Measurements from ENCODE around the gene BAG5. TPM values are rescaled to one million over a fixed set of nuclear protein-coding genes. Genes with fewer than 3 reads are reported as not detected.
A peak's percentile ranks its signal among the peaks of the same experiment; 100 is the strongest.

BAG5 gene
- total and polyA plus RNA-seq, 2 donors (not counting 1 experiment from before 2014, with no cell fraction given): 7.4 to 31.6 TPM

DNA sequence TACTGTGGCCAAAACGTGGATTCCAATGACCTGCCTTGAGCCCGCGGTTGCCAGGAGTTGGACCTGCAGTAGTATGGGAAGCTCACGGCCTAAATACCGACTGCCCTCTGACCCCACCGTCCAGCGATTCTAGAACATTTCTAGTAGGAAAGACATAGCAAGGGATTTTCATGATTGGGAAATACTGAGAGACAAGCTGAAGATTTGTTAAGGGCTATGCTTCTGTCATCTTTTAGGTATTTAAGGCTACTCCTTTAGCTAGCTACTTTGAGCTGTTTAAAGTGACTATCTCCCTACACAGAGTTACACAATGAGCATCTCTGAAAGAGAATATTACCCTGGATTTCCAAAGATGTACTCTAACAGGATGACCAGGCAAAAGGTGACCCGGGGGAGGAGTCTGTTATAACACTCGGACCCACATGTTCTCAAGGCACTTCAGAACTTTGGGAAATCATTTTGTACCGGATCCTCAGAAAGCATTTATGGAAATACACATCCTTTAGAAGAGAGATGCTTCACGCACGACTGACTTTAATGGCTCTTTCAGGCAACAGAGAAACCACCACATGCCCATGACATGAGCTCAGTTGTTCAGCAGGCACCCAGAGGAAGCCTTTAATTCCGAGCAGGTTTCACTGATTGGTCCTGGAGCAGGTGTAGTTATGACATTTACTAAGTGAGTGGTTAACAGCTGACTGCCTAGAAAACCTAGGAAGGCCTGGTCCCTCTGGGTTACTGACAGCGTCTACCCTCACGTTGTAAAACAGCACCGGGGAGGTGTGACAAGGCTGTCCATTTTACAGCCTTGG lies 4.2 kb downstream of the BAG5 start:
- TF ChIP-seq EZH2 (IDR thresholded peaks at IDR 0.05; ENCODE audit: borderline replicate concordance, insufficient read depth, low read depth, low read length, poor library complexity, severe bottlenecking): no peak
- TF ChIP-seq, protein P1, sequence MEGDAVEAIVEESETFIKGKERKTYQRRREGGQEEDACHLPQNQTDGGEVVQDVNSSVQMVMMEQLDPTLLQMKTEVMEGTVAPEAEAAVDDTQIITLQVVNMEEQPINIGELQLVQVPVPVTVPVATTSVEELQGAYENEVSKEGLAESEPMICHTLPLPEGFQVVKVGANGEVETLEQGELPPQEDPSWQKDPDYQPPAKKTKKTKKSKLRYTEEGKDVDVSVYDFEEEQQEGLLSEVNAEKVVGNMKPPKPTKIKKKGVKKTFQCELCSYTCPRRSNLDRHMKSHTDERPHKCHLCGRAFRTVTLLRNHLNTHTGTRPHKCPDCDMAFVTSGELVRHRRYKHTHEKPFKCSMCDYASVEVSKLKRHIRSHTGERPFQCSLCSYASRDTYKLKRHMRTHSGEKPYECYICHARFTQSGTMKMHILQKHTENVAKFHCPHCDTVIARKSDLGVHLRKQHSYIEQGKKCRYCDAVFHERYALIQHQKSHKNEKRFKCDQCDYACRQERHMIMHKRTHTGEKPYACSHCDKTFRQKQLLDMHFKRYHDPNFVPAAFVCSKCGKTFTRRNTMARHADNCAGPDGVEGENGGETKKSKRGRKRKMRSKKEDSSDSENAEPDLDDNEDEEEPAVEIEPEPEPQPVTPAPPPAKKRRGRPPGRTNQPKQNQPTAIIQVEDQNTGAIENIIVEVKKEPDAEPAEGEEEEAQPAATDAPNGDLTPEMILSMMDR (IDR thresholded peaks at IDR 0.05): no peak
- H3K36me3 ChIP-seq (replicated peaks in 1 of 2; ENCODE audit: control extremely low read depth in 1 of 2, control insufficient read depth in 1 of 2, extremely low read depth in 1 of 2, insufficient read depth in 2 of 2, low read length in 1 of 2): peaks cover 0 to 34% of the 10 kb centered on the region in 2 experiments
- no peak overlapping the region for H3K4me2 ChIP-seq (replicated peaks; ENCODE audit: low read depth, low read length, poor library complexity, severe bottlenecking)
- 96% methylated on average over 13 of the region's 16 CpGs for WGBS (ENCODE audit: insufficient coverage)
- ChIA-PET CTCF (interaction anchor here (1.0 to 3.1 kb wide), 7 partner anchors 10 to 122 kb away, joined by 3 to 16 read pairs (median 3); no protein-coding TSS in a partner anchor), POLR2A (no interaction called here)
- Mint-ChIP-seq H3K4me1 (peaks cover 50% of the 10 kb centered on the region), H3K4me3 (peak overlapping the region; percentile 19), H3K27ac (no peak overlapping the region), H3K9me3 (ENCODE audit: insufficient read depth) (no peaks in the 10 kb centered on the region), H3K27me3 (no peaks in the 10 kb centered on the region)
- intact Hi-C loops (cut with micrococcal nuclease): no loop called here
- DNase-seq (no peak), ATAC-seq (ENCODE audit: low read depth) (no peak)
- no peaks in the 10 kb centered on the region for H3K27me3 ChIP-seq (replicated peaks in 1 of 4; ENCODE audit: control extremely low read depth in 1 of 4, control insufficient read depth in 3 of 4, insufficient read depth in 4 of 4, low read length in 3 of 4)
- H3K4me3 ChIP-seq (ENCODE audit: control extremely low read depth in 1 of 5, extremely low read depth in 1 of 5, insufficient read depth in 1 of 5, low read depth in 2 of 5, low read length in 4 of 5): no peak overlapping the region
- peaks cover 76% of the 10 kb centered on the region for H3K79me2 ChIP-seq (ENCODE audit: control insufficient read depth, insufficient read depth, low read length)
- H3K27ac ChIP-seq (ENCODE audit: low read length in 2 of 2): no peak overlapping the region
- no peak overlapping the region for H2AFZ ChIP-seq (ENCODE audit: insufficient read depth, low read depth, low read length, poor library complexity, severe bottlenecking)
- no peaks in the 10 kb centered on the region for H3K9me3 ChIP-seq (ENCODE audit: control extremely low read depth in 1 of 3, control insufficient read depth in 2 of 3, insufficient read depth in 1 of 3, low read length in 2 of 3)
- H4K20me1 ChIP-seq (ENCODE audit: control insufficient read depth, insufficient read depth, low read length, poor library complexity, severe bottlenecking): peaks cover 50% of the 10 kb centered on the region
- no peak overlapping the region for H3K9ac ChIP-seq (ENCODE audit: low read length)
- H3K4me1 ChIP-seq (ENCODE audit: control insufficient read depth in 2 of 2, insufficient read depth in 2 of 2, low read length in 2 of 2): peaks cover 17% of the 10 kb centered on the region in 2 donors

All from B cell (primary cell).